HG03520 (cell line): Measurements from ENCODE around the gene GRK6.

ENCODE experiments used
- ATAC-seq: cut with Tn5 transposase; IDR thresholded peaks from one replicate; pipeline ENCODE4 v1.9.1; 2021; ENCODE audit warnings: mild to moderate bottlenecking, moderate library complexity; ENCODE audit not compliant: unreplicated experiment

GRK6 gene

DNA sequence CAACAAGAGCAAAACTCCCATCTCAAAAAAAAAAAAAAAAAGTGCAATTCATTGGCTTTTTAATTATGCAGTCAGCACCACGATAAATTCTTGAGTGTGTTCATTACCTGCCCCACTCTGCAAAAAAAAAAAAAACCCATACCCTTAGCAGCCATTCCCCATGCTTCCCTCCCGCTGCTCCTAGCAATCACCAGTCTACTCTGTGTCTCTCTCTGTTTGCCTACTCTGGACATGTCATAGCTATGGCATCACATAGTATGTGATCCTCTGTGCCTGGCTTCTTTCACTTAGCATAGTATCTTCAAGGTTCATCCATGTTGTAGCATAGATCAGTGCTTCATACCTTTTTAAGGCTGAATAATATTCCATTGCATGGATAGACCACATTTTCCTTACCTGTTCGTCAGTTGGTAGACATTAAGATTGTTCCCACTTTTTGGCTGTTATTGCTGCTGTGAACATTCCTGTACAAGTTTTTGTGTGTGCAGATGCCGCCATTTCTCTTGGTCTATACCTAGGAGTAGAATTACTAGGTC, 13.1 kb downstream of the GRK6 start:
- ATAC-seq: no peak

DNA sequence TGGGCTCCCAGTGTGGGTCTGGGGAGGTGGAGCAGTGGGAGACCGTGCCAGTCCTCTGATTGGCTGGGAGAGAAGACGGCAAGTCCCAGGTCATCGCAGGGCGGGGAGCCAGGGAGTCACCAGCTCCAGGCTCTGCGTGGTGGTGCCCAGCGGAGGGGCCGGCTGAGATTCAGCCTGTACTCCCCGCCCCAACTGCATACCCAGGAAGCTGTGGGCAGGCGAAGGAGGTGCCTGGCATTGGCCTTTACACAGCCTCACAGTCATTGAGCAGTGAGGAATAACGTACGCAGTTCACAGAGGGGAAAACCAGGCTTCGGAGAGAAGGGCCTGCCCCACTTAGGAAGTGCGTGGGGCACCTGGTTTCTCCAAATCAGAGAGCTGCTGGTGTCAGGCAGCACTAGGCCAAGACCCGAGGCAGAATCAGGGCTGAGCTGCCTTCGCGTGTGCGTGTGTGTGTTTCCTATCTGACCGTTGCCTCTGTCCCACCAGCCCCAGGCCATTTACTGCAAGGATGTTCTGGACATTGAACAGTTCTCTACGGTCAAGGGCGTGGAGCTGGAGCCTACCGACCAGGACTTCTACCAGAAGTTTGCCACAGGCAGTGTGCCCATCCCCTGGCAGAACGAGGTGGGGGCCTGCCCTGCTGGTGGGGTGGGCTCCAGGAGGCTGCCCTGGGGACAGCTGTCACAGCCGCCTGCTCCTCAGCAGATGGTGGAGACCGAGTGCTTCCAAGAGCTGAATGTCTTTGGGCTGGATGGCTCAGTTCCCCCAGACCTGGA, 13.9 kb downstream of the GRK6 start:
- ATAC-seq: no peak

DNA sequence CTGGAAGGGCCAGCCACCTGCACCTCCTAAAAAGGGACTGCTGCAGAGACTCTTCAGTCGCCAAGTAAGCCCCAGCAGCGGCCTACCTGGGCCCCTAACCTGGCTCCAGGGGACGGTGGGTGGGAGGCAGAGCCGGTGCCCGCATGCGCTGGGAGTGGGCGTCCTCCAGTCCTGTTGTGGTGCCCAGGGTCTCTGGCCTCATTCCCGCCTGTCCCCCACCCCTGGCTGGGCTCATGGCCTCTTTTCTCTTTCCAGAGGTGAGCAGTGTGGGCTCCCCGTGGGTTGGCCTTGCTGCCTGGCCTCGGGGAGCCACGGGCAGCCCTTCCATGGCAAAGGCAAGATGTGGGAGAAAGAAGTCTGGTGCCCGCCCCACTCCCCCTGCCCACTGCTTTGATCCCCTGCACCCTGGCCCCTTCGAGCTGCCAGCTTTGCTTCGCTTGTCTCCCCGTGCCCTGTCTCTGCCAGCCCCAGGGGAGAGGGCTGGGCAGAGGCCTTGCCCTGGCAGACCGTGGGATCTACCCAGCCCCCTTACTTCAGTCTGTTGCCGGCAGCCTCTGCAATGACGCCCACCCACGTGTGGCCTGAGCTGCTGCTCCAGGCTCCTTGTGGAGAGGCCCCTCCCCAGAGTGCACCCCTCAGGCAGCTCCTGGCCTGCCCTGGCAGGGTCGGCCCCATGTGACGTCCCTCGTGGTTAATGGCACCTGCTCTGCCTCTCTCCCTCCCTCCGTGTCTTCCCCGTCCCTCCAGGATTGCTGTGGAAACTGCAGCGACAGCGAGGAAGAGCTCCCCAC, 14.7 kb downstream of the GRK6 start:
- no peak for ATAC-seq

DNA sequence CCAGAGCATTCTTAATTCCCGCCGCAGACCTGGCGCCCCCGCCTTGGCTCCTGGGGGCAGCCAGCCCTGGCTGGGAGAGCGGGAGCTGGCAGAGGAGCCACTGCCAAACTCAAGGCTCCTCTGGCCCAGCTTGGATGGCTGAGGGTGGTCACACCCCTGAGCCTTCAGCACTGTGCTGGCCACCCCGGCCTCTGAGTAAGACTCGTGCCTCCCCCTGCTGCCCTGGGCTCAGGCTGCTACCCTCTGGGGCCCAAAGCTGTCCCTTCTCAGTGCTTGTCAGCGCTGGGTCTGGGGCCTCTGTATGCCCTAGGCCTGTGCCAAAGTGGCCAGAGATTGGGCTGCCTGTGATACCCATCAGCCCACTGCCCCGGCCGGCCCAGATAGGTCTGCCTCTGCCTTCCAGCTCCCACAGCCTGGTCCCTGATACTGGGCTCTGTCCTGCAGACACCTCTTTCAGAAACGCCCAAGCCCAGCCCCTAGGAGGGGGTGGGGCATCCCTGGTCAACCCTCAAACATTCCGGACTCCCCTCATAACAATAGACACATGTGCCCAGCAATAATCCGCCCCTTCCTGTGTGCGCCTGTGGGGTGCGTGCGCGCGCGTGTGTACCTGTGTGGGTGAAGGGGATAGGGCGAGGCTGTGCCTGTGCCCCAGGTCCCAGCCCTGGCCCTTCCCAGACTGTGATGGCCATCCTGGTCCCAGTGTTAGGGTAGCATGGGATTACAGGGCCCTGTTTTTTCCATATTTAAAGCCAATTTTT, 15.8 kb downstream of the GRK6 start:
- ATAC-seq: no peak

DNA sequence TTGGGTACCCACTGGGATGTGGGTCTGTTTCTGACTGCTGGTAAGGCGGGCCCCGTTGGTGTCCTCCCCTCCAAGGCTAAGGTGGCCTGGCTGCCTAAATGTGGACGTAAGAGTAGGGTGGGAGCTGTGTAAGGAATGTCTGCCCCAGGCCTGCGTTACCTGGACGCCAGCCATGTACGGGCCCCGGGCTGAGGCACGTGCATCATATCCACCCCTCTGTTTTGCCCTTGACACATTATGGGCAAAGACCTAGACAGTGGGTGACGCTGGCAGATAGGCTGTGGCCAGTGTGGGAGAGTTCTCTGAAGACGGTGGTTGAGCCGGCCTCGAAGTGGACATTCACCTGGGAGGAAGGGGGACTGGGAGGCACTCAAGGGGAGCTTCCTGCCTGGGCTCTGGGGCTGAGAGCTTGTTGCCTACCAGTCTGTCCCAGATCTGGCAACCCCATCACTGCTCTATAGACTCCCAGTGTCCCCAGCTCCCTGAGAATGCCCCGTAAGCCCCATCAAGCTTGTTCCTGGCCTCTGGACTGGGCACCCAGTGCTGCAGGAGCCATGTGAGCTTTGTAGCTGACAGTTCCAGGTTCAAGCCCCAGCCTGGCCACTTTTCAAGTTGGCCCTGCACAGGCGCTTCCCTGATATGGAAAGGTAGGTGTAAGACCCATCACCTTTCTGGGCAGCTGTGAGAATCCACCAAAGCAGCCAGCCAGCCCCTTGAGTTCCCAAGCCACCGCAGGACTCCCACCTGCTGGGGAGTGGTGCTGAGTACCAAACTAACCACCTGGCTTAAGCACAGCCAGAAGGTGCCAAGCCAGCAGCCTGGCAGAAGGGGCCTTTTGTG, 16.9 kb downstream of the GRK6 start:
- no peak for ATAC-seq

DNA sequence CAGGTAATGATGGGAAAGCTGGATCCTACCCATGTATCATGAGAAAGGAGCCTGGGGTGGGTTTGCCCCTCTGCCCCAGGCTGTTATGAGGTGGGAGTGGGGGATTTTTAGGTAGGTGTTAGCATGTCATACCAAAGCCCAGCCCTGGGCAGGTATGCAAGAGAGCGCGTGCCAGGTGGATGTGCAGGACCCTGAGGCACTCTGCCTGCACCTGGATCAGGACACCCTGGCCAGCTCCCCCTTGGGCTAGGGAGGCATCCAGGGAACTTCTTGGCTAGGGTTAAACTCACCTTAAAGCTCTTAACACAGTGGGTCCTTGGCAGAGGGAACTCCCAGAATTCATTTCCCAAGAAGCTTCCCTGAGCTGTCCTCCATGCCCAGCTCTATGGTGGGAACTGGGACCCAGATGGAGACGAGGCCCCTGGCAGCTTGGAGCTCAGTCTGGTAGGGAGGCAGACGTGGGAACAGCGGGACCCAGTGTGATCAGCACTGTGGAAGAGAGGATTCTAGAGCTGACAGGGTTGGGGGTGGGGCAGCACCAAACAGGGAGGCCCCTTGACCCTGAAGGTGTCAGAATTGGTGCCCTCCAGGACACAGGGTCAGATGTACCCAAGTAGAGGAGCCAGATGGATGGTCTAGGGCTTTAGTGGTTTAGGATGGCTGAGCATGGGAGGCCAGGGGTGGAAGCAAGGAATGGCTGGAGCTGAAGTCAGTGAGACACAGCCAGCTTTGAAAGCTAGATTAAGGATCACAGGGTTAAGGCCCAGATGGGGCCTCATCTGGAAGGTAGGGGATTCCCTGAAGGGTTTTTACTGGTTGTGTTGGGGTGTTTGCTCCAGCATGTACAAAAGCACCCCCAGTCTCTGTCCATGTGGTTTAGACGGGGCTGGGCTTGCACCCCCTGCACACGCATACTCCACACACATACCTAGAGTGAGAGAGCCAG, 17.9 kb downstream of the GRK6 start:
- no peak for ATAC-seq

DNA sequence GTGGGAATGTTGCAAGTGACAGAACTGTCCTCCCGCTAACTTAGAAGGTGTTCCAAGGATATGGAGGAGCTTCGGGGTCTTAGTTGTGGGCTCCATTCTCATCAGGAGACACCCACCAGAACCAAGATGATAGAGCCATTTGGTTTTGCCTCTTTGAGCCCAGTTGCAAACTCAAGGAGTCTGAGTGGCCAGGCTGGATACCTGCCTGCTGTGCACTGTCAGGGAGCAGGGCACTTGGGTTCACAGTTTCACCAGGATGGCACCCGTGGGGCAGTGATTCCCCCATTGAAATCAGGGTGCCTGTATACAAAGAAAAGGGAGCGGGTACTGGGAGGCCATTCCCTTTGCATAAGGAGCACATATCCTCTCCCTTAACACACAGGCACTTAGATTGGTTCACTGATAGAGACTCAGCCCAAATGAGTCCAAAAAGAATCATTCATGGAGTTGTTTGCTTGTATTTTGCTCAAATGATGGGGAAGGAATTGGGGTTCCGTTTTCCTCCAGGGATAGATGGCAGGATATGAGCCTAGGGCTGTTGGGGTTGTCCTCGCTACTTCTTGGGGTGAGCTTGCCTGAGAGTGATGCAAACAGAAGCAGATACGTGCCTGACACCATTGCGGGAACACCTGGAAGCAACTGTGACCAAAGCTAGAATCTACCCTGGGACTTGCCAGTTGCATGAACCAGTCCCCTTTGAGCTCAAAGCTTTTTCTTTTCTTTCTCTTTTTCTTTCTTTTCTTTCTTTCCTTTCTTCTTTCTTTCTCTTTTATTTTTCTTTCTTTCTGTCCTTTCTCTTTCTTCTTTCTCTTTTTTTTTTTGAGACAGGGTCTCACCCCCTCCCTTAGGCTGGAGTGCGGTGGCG, 18.8 kb downstream of the GRK6 start:
- ATAC-seq: no peak

DNA sequence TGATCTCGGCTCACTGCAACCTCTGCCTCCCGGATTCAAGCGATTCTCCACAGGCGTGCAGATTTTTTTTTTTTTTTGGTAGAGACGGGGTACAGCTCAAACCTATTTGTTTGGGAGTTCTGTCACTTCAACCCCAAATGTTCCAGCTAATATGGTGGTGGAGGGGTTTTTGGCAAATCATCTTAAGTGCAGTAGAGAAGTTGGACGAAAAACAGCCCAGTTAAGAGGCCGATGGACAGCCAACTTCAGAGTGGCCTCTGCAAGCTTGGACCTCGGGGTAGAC, 19.4 kb downstream of the GRK6 start:
- no peak for ATAC-seq

DNA sequence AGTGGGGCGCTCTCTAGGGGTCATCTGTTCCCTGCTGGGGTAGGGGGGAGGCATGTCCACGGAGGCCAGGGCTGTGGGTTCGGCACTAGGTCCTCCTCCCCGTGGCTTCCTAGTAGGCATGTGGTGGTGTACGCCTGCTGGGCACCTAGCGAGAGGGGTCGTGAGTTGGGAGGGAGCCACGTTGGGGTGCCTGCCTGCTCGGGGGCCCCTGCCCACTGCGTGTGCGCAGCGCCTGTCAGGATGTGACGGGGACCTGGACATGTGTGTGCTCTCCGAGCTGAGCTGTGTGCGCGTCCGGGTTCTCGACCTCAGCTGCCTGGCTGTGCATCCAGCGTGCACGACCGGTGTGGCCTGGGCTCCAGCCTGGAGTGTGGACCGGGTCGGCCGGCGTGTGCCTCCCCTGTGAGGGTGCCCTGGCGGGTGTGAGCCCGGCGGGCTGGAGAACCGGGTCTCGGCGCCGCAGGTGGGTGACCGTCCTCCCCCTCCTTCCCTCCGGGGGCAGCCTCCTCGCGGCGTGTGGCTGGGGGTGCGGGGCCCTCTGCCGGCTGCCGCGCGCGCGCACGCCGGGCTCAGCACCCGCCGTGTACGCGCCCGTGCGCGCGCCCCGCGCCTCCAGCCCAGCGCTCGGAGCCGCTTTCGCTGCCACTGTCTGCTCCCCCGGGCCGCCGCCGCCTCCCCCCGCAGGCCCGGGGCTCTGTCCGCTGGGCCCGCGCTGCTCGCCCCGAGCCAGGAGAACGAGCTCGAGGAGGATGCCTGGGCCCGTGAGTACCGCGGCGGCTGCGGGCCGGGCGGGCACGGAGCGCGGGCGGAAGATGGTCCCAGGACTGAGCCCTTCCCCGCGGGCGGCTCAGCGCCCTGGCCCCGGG, 20.0 kb downstream of the GRK6 start, which contains the start of gene PRR7:
Gene PRR7 (plus strand): TSS at position 615 of the 866 bp plus-strand sequence. CDS start 8,254 bp downstream, outside the sequence.
- peak; percentile 48 for ATAC-seq

DNA sequence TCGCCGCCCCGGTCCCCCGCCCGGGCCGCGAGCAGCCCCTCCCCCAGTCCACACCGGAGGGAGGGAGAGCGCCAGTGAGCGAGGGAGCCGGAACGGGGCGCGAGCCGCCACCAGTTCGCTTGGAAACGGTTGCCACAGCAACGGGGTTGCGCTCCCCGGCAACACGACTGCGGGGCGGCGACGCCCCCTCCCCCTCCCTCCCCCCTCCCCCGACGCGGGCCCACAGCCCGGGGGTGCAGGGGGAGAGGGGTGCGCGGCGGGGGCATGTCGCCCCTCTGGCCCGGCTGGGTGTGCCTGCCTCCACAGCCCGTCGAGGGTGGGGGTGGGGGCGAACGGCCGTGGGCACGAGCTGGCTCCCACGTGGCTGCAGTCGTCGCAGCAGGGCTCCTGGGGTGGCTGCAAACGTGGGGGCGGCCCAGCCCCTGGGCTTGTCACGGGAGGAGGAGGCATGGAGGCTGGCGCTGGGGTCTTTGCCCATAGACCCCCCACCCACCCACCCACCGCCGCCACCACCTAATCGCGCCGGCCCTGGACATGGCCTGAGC, 20.7 kb downstream of the GRK6 start:
- ATAC-seq: peak; percentile 50

DNA sequence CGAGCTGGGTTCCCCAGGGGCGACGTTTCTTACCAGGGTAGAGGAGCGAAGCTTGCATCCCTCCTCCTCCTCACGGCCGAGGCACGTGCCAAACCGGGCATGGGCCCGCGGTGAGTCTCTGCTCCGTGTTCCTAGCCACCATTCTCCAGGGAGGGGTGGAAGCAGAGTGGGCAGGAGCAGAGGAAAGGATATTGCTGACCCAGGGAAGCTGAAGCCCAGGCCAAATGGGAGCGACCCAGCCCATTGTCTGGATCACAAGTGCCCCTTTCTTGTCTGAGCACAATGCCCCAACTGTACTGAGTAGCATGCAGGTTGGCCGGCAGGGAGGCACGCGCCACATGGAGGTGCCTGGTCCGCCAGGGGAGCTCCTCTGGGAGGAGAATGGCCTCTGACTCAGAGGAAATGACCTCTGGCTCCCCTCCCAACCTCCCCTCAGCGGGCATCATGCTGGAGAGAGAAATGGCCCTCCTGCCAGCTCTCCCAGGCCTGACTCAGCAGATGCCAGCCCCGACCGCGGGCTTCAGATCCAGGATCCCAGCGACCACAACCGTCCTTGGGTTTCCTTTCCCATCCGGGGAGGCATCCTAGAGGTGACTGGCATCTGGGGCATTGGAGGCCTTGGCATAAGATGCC, 21.3 kb downstream of the GRK6 start:
- ATAC-seq: no peak

DNA sequence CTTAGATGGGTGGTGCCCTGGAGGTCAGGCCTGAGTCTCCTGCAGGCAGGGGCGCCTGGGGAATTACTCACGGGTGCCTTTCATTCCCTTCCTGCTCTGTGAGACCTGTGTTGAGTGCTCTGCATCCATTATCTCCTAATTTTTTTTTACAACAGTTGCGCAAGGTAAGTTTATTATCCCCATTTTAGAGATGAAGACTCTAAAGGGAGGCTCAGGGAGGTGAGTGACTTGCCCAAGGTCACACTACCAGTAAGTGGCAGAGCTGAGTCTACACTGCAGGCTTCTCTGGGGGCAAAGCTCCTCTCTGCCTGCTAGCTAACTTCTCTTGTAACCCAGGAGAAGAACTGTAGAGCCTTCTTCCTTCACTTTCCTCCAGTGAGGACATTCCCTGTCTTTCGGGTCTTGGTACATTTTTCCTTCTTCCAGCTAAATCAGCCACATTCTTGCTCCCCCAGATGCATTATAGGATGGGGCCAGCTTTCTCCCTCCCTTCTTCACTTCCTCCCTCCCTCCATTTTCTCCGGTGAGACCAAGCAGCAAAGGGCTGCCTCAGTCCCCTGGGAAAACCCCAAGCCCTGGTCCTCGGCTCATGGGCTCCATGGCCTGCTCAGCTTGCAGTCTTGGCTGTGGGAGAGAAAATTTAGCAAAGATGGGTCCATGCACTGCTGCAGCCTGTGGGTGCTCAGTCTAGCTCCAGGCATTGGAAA, 21.9 kb downstream of the GRK6 start:
- no peak for ATAC-seq

DNA sequence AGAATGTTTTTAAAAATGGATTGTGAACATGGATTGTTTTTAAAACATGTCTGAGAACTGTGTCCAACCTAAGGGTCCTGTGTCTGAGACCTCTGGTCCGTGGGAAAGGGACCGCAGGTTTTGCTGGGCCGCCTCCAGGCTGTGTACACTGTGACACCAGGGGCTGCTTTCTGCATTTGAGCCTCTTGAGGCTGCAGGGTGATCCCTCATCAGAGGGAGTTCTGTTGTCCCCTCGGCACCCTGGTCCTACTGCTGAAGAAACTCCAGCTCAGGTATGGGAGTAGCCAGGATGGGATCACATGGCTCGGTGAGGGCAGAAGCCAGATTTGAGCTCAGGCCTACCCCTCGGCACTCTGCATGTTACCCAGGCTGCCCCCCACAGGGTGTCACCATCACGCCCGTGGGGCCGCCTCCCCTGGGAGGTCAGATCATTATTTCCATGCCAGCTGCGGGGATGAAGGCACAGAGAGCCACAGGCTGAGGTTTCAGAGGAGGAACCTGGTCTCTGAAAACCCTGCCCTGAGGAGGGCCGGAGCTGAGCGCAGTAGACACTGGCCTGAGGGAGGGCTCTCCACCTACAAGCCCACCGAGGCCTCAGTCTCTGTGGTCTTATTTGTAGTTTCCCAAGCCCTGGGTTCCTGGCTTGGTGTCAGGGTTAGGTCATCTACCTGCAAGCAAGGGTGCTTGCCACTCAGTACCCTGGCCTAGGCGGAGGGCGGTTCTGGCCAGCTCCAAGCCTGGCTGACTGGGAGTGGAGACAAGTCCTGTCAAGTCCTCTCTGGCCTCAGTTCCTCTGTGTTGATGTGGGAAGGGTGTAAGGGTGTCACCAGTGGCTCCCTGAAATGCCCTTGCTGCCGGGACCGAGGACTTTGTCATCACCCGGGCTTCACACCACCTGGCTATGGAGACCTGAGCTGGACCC, 22.9 kb downstream of the GRK6 start:
- ATAC-seq: no peak

DNA sequence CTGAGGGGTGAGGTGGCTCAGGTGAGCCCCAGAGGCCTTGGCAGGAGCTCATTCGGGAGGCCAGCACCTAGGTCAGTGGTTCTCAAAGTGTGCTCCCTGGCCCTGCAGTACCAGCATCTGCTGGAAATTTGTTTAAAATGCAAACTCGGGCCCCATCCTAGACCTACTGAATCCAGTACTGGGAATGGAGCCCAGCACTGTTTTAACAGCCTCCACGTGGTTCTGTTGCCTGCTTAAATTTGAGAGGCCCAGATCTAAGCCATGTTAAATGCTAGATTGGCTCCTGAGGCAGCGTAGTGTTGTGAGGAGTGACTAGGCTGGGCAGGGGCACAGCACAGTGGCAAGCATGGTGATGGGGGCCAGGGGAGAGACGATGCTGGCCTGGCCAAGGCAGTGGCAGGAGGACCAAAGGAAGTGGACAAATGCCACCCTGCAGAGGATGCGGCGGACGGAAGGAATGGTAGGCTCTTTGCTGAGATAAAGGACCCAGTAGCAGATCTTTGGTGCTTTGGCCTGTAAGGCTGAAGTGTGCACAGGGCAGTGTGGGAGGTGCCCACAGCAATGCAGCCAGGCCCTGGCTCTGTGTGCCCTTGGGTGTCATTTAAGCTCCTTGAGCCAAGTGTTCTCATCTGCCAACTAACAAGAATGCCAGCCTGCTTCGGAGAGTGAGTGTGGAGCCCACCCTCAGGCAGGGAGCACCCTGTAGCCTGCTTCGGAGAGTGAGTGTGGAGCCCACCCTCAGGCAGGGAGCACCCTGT, 24.4 kb downstream of the GRK6 start:
- ATAC-seq: no peak
